ENCODE results near the gene KRTAP3-2. TPM values are rescaled to one million over a fixed set of nuclear protein-coding genes. Genes with fewer than 3 reads are reported as not detected.

Gene KRTAP3-2
- total RNA-seq, 1 donor from 2014 or later: not detected

DNA sequence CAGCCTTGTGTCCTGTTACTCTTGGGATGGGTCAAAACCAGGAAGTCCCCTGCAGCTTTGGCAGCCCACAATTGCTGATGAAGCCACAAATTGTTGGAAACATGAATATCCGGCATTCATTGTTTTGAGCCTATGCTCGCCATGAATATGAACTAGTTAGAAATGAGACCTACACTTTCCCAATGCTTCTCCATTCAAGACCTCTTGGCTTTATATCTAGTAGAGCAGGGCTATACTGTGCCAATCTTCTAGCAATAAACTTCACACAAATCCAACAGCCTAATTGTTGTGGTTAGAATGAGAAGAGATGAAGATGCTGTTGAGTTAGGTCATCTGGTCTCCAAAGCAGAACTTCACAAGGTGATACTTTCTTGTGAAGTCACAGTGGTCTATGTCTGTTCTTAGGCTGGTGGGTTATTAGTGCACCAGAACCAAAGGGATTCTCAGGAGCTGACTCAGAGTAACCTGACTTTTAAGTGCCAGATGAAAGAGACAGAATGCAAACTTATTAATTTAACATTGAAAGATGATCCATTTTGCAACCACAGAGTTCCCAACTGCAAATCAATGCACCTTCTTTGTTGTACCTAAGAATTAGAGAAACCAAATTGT, 48.6 kb downstream of the KRTAP3-2 start:
- Mint-ChIP-seq H3K27ac (no peak overlapping the region), H3K4me3 (no peak overlapping the region), H3K9me3 (peaks cover 8% of the 10 kb centered on the region), H3K36me3 (no peaks in the 10 kb centered on the region), H3K27me3 (no peaks in the 10 kb centered on the region), H3K4me1 (ENCODE audit: unreplicated experiment) (peaks cover 53% of the 10 kb centered on the region)
- DNase-seq (ENCODE audit: extremely low spot score, unreplicated experiment): no peak
- no peak for TF ChIP-seq CTCF (conservative IDR thresholded peaks at IDR 0.05)

- Mint-ChIP-seq H3K36me3 (no peaks in the 10 kb centered on the region), H3K4me3 (no peak overlapping the region), H3K9me3 (peaks cover 8% of the 10 kb centered on the region), H3K27me3 (no peaks in the 10 kb centered on the region), H3K27ac (no peak overlapping the region), H3K4me1 (ENCODE audit: unreplicated experiment) (peaks cover 53% of the 10 kb centered on the region)
- TF ChIP-seq CTCF (conservative IDR thresholded peaks at IDR 0.05): no peak
- DNase-seq (ENCODE audit: extremely low spot score, unreplicated experiment): no peak
Measured at GRCh38 chr17:40950176-40950575, 49.5 kb downstream of the KRTAP3-2 start.

GRCh38 chr17:40949418-40949817, 50.3 kb downstream of the KRTAP3-2 start:
- Mint-ChIP-seq H3K36me3 (no peaks in the 10 kb centered on the region), H3K27me3 (no peaks in the 10 kb centered on the region), H3K4me3 (peak overlapping the region; percentile 58), H3K9me3 (peaks cover 8% of the 10 kb centered on the region), H3K4me1 (ENCODE audit: unreplicated experiment) (peaks cover 50% of the 10 kb centered on the region), H3K27ac (peak overlapping the region; percentile 48)
- TF ChIP-seq CTCF (conservative IDR thresholded peaks at IDR 0.05): no peak
- DNase-seq (ENCODE audit: extremely low spot score, unreplicated experiment): no peak

Other genes starting within 250 kb of the KRTAP3-2 start
- gene KRT25, start 244.6 kb downstream of the KRTAP3-2 start, total RNA-seq (ENCODE audit: low replicate concordance): not detected in 2 replicates
- not detected in 2 replicates for gene KRT26, start 227.7 kb downstream of the KRTAP3-2 start, total RNA-seq (ENCODE audit: low replicate concordance)
- not detected in 2 replicates for gene KRT27, start 217.4 kb downstream of the KRTAP3-2 start, total RNA-seq (ENCODE audit: low replicate concordance)
- 0.21 TPM in 1 of 2 replicates, not detected in the other for gene KRT28, start 199.9 kb downstream of the KRTAP3-2 start, total RNA-seq (ENCODE audit: low replicate concordance)
- 60.2 and 83.0 TPM in 2 replicates for gene KRT10, start 177.3 kb downstream of the KRTAP3-2 start, total RNA-seq (ENCODE audit: low replicate concordance)
- not detected in 2 replicates for gene KRT12, start 132.7 kb downstream of the KRTAP3-2 start, total RNA-seq (ENCODE audit: low replicate concordance)
- gene KRT20, start 114.7 kb downstream of the KRTAP3-2 start, total RNA-seq (ENCODE audit: low replicate concordance): 13.0 and 41.9 TPM in 2 replicates
- gene KRT23, start 62.3 kb downstream of the KRTAP3-2 start, total RNA-seq (ENCODE audit: low replicate concordance): 49.7 and 464 TPM in 2 replicates
- gene KRT39, start 33.0 kb downstream of the KRTAP3-2 start, total RNA-seq (ENCODE audit: low replicate concordance): 0.70 and 1.0 TPM in 2 replicates
- gene KRT40, start 15.6 kb downstream of the KRTAP3-2 start, total RNA-seq (ENCODE audit: low replicate concordance): 2.3 and 5.5 TPM in 2 replicates
- not detected in 2 replicates for gene KRTAP3-3, start 5.7 kb downstream of the KRTAP3-2 start, total RNA-seq (ENCODE audit: low replicate concordance)
- gene KRTAP3-1, start 9.2 kb upstream of the KRTAP3-2 start, total RNA-seq (ENCODE audit: low replicate concordance): 1.7 TPM in 1 of 2 replicates, not detected in the other
- gene KRTAP1-5, start 27.3 kb upstream of the KRTAP3-2 start, total RNA-seq (ENCODE audit: low replicate concordance): not detected in 2 replicates
- not detected in 2 replicates for gene KRTAP1-4, start 30.3 kb upstream of the KRTAP3-2 start, total RNA-seq (ENCODE audit: low replicate concordance)
- gene KRTAP1-3, start 35.0 kb upstream of the KRTAP3-2 start, total RNA-seq (ENCODE audit: low replicate concordance): not detected in 2 replicates
- not detected in 2 replicates for gene KRTAP1-1, start 41.5 kb upstream of the KRTAP3-2 start, total RNA-seq (ENCODE audit: low replicate concordance)
- not detected in 2 replicates for gene KRTAP2-1, start 47.4 kb upstream of the KRTAP3-2 start, total RNA-seq (ENCODE audit: low replicate concordance)
- not detected in 2 replicates for gene KRTAP2-2, start 55.3 kb upstream of the KRTAP3-2 start, total RNA-seq (ENCODE audit: low replicate concordance)
- 0.98 TPM in 1 of 2 replicates, not detected in the other for gene KRTAP2-3, start 60.2 kb upstream of the KRTAP3-2 start, total RNA-seq (ENCODE audit: low replicate concordance)
- not detected in 2 replicates for gene KRTAP2-4, start 66.0 kb upstream of the KRTAP3-2 start, total RNA-seq (ENCODE audit: low replicate concordance)
- not detected in 2 replicates for gene KRTAP4-7, start 84.2 kb upstream of the KRTAP3-2 start, total RNA-seq (ENCODE audit: low replicate concordance)
- not detected in 2 replicates for gene KRTAP4-8, start 98.2 kb upstream of the KRTAP3-2 start, total RNA-seq (ENCODE audit: low replicate concordance)
- gene KRTAP4-16, start 102.3 kb upstream of the KRTAP3-2 start, total RNA-seq (ENCODE audit: low replicate concordance): not detected in 2 replicates
- not detected in 2 replicates for gene KRTAP4-9, start 105.5 kb upstream of the KRTAP3-2 start, total RNA-seq (ENCODE audit: low replicate concordance)
- gene KRTAP4-11, start 118.5 kb upstream of the KRTAP3-2 start, total RNA-seq (ENCODE audit: low replicate concordance): not detected in 2 replicates
- not detected in 2 replicates for gene KRTAP4-12, start 124.3 kb upstream of the KRTAP3-2 start, total RNA-seq (ENCODE audit: low replicate concordance)
- not detected in 2 replicates for gene KRTAP4-6, start 140.6 kb upstream of the KRTAP3-2 start, total RNA-seq (ENCODE audit: low replicate concordance)
- not detected in 2 replicates for gene KRTAP4-5, start 149.9 kb upstream of the KRTAP3-2 start, total RNA-seq (ENCODE audit: low replicate concordance)
- not detected in 2 replicates for gene KRTAP4-4, start 160.8 kb upstream of the KRTAP3-2 start, total RNA-seq (ENCODE audit: low replicate concordance)
- gene KRTAP4-3, start 168.3 kb upstream of the KRTAP3-2 start, total RNA-seq (ENCODE audit: low replicate concordance): not detected in 2 replicates
- not detected in 2 replicates for gene KRTAP4-2, start 178.3 kb upstream of the KRTAP3-2 start, total RNA-seq (ENCODE audit: low replicate concordance)
- not detected in 2 replicates for gene KRTAP4-1, start 185.0 kb upstream of the KRTAP3-2 start, total RNA-seq (ENCODE audit: low replicate concordance)
- gene KRTAP9-1, start 190.0 kb upstream of the KRTAP3-2 start, total RNA-seq (ENCODE audit: low replicate concordance): not detected in 2 replicates
- not detected in 2 replicates for gene KRTAP9-2, start 226.7 kb upstream of the KRTAP3-2 start, total RNA-seq (ENCODE audit: low replicate concordance)
- gene KRTAP9-3, start 232.5 kb upstream of the KRTAP3-2 start, total RNA-seq (ENCODE audit: low replicate concordance): not detected in 2 replicates
- gene KRTAP9-8, start 238.1 kb upstream of the KRTAP3-2 start, total RNA-seq (ENCODE audit: low replicate concordance): not detected in 2 replicates
- not detected in 2 replicates for gene KRTAP9-4, start 249.8 kb upstream of the KRTAP3-2 start, total RNA-seq (ENCODE audit: low replicate concordance)

All from type B pancreatic cell (in vitro differentiated cells).